GM21717 (cell line): Measurements from ENCODE around the gene ISG20.

Experiments used
- ATAC-seq: cut with Tn5 transposase; IDR thresholded peaks from one replicate; pipeline ENCODE4 v1.9.1; 2021; ENCODE audit warnings: mild to moderate bottlenecking, moderate library complexity; ENCODE audit not compliant: unreplicated experiment

The ISG20 gene

DNA sequence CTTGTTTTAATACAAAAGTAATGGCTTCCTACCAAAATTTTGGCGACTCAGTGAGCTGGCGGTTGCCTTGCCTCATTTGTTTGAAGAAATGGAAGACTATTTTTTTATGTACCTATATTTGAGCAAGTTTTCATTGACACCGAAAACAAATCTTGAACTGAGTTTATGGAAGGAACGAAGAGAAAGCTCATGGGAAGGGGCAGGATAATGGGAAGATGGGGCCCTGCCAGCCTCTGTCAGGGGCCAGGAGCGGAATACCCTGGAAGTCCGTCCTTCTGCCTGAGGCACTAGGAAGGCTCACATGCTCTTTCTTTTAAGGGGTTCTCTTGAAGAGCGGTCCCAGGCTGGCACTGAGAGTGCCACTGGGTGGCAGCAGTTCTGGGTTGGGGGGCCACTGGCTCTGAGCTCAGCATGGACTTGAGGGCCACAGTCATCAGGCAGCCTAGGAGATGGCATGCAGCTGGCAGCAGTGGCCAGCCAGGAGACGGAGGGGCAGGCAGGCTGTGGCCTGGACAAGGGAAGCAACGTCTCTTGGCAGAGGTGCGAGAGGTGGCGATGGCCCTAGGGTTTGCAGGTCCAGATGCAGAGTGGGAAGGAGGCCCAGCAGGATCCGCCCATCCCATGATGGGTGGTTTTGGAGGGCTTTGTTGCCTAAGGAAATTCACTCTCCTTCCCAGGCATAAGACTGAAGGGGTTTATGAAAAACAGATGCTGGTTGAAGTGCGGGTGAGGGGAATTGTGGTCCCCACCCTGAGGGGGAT, 41.6 kb downstream of the ISG20 start:
- no peak for ATAC-seq

DNA sequence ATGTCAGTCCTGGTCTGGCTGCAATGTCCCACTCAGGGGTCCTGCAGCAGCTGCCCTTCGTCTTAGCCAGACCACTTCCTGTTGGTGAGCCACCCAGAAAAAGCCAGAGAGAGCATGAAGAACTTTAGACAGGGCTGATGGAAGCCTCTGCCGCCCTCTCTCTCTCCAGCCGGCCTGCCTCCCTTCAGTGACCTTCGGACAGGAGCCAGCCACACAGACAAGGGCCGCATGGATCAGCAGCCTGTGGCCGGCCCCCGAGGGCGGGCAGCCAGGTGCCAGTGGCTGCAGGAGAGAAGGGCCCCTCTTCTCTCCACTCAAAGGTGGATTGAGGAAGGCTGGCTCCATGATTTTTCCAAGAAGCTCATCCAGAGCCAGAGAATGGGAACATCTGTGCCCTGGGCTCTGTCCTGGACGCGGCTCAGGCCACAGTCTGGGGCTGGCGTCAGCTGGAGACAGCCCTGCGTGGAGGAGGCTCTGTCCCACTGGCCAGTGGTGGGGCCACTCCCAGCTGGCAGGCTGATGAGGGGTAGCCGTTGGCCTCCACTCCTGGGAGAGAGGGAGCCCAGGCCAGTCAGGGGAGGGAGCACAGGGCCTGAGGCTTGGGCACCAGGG, 42.9 kb downstream of the ISG20 start:
- no peak for ATAC-seq

DNA sequence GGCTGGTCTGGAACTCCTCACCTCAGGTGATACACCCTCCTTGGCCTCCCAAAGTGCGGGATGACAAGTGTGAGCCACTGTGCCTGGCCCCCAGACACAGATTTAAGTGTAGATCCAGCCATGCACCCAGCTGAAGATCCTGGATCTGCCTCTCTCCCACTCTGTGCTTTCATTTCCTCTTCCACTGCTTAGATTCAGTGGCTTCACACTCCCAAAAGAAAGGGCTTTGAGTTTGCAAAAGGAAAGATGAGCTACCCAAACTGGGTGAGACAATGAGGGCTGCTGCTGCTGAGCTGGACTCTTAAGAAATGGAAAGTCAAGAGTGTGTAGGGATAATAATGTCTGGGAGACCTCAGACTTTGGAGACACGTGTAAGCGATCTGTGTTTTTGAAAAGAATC, 45.5 kb downstream of the ISG20 start:
- no peak for ATAC-seq

DNA sequence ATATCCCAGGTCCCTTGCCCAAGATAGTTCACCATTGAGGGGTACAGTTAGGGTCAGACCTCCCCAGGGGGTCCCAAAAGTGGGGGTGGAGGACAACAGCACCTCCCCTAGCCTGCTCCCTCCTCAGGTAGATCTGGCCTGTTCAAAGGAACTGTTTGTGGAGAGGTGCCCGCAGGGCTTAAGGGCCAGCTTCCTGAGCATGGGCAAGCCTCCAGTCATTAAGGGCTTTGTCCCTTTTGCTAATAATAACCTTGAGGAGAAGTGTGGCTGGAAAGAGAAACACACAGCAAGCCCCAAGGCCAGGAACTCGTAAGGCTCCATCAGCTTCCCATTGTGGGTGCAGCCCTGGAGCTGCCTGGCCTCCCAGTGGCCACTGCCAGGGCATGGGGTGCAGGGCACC, 47.4 kb downstream of the ISG20 start:
- ATAC-seq = no peak

DNA sequence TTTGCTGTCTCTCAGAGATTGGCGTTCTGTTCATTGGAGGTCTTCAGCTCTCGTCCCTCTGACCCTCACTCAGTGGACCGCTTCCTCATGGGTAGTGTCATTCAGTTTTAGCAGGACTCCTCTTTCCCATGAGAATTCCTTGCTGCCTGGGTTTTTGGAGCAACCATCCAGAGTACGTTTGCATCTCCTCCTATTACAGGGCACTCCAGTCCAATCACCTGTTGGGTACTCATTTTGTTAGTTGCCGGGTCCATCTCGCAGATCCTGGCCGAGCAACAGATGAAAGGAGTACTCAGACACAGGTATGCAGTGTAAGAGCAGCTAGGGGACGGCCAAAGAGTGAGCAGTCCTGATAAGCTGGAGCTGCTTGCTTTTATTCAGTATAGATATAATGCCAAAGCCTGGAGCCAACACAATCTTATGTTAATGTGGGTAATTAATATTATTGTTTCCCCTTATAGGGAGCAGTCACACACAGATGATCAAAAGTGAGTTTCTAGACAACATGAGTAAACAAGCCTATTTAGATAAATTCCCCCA, 49.6 kb downstream of the ISG20 start:
- ATAC-seq = no peak

DNA sequence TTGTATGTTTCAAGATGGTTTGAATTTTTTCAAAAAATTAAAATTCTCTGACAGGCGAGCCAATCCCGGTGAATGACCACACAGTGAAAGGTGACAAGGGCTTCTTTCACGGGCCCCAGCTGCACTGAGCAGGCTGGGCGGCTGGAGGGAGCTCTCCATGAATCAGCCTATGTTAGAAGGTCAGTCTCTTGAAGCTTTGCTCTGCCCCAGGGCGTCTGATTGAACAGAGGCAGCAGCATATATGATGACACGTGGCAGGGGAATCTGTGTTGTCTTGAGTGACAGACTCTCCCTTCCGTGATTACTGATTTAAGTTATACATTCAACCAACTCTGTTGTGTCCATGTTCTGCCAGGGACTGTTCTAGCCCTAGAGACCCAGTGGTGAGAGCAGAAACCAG, 51.5 kb downstream of the ISG20 start:
- no peak for ATAC-seq

DNA sequence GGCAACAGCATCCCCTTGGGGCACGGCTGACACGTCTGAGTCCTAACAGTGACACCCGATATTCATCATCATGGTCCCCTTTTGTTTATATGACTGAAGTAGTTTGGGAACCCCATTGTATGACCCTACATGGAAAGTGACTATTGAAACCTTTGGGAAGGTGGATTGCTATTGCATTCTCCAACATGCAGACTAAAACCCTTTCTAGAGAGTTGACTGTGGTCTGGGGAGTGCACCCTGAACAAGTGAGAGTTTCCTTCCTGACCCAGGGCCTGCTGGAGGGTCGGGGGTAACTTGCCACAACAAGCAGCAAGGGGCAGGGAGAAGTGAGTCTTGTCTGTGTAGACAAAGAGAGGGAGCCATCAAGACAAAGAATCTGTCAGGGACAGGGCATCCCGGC, 54.4 kb downstream of the ISG20 start:
- no peak for ATAC-seq

DNA sequence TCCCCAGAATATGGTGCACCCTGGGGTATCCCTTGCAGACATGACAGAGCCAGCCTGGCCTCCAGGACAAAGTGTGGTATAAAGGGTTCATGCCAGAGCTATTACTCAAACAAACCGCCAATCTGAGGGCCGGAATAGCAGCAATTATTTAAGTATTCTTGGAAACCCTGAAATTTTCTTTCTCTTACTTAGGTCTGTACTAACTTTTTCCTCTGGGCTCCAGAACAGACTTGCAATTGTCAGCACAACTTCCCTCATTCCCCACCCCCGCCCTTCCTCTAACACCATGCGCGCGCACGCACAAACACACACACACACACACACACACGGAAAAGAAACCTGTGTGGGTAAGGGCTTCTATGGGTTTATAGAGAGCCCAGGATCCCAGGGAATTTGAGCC, 56.3 kb downstream of the ISG20 start:
- ATAC-seq = no peak

DNA sequence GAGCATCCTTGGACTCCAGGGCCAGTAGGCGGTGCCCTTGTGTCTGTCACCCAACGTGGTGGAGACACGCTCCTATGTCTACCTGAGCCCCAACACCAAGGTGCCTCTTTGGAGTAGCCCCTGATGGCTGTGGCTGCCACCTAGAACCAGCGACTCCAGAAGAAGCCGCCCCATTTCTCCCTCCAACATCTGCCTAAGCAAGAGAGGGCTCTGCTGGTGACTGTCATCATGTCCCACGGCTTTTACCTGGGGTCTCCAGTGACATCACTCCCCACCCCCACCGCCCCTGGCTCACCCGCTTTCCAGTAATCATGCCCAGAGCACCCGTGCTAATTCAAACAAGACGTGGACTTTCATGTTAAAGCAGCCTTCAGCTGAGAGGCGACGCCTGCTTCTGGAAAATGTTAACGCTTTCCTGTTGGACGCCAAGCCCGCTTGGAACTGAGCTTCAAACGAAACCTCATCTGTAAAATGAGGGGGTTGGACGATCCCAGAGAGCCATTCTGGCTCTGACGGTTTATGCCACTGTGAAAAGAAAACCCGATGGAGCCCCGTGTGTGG, 57.0 kb downstream of the ISG20 start:
- no peak for ATAC-seq

DNA sequence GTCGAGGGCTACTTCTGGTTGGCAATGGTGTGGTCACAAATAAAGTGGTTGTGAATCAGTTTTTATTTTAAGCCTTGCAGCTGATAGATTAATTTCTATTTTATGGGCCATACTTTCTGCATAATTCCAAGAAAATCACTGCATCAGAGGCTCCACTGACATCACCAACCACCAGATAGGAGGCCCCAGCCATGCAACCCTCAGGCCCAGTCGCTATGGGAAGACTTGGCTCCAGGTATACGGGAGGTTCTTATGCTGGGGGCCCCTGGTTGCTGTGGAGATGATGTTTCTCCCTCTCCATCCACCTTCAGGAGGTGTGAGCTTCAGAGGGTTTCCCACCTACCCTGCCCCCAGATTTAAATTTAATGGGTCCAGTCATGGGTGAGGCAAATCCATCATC, 57.4 kb downstream of the ISG20 start:
- ATAC-seq = no peak

DNA sequence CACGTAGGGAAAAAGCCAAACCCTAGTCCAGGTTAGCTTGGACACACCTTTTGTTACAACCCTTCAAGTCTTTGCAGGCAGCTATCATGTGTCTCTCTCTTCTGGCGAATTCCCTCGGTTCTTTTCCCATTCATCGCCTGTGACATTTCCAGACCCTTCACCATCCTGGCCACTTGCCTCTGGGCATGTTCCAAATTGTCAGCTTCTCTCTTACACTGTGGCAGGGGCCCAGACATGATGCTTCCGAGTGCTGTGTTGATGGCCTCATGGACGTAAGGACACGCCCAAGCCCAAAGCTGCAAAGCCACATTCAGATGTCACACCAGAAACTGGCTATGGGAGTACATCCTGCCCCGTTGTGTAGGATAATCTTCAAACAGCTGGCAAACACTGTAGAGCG, 58.5 kb downstream of the ISG20 start:
- ATAC-seq = no peak

DNA sequence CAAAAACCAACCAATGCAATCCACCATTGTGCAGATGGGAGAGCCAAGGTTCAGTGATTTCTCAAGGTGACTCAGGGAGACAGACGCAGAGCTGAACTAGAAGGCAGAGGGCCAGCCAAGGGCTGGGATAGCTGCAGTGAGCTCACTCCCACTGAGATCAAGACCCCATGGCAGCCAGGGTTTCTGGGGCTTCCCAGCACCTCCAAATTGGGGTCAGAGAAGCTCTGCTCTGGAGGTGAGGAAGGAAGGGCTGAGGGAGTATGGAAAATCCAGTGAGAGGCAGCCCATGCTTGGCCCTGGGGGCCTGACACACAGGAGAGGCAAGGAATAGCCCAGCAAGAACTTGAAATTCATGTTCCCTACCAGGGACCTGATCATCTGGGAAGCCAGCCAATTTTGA, 61.0 kb downstream of the ISG20 start:
- ATAC-seq = no peak

DNA sequence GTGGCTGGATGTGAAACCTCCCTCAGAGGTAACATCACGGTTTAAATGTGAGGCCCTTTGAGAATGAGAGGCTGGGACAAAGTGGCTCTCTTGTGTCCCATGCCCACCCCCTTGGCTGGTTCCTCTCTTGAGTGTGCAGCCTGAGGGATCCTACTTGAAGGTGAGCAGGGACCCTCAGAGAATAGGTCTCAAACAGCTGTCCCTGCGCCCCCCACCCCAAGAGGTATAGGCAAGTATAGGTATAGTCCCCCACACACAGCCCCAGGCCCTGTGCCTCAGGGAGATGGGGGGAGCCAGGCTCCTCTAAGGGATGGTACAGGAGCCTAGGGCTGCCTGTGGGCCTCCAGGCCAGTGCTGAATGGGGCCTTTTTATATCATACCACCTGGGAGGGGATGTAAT, 61.9 kb downstream of the ISG20 start:
- no peak for ATAC-seq

DNA sequence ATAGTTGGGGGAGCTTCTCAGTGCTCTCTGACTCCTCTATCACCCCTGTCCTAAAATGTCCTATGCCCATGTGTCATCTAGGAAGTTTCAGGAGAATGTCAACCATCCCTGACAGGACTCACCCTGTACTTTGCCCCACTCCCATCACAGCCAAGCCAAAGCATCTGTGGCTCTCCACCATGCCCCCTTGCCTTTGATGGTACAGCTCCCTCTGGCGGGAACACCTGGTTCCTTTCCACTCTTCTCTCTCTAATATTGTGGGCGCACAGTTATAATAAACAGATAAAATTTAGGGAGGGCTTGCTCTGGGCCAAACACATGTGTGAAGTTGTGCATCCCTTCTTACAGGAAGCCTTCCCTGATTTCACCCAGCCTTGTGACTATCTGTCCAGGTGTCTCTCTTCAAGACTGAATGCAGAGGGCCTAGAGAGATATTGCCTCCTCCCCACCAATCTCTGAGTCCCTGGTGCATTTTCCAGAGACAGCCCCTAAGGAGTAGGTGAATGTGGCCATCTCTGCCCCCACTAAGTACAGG, 62.8 kb downstream of the ISG20 start:
- ATAC-seq = no peak

DNA sequence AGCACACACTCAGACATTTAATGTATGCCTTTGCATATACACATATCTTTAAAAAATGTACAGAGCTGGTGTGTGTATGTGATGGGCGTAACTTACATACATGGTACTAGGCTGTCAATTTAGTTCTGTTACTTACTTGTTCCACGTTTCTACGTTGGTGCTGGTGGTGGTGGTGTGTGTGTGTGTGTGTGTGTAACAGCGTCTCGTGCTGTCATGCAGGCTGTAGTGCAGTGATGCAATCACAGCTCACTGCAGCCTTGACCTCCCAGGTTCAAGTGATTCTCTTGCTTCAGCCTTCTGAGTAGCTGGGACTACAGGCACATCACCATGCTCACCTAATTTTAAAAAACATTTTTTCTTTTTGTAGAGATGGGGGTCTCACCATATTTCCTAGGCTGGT, 64.2 kb downstream of the ISG20 start:
- no peak for ATAC-seq

DNA sequence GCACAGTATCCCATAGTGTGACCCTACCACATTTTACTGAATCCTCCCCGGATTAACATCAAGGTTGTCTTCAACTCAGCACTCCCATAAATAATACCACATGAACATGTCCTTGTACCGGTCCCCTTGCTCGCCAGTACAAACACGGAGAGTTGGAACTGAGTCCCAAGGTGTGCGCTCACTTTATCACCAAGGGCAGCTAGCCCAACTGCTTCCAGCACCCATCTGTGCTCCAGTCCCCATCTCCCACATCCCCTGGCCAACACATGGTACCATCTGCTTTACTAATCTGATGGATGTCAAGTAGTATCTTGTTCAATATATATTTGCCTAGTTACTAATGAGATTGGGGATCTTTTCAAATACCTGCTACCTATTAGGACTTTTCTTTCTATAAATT, 64.7 kb downstream of the ISG20 start:
- ATAC-seq = no peak

DNA sequence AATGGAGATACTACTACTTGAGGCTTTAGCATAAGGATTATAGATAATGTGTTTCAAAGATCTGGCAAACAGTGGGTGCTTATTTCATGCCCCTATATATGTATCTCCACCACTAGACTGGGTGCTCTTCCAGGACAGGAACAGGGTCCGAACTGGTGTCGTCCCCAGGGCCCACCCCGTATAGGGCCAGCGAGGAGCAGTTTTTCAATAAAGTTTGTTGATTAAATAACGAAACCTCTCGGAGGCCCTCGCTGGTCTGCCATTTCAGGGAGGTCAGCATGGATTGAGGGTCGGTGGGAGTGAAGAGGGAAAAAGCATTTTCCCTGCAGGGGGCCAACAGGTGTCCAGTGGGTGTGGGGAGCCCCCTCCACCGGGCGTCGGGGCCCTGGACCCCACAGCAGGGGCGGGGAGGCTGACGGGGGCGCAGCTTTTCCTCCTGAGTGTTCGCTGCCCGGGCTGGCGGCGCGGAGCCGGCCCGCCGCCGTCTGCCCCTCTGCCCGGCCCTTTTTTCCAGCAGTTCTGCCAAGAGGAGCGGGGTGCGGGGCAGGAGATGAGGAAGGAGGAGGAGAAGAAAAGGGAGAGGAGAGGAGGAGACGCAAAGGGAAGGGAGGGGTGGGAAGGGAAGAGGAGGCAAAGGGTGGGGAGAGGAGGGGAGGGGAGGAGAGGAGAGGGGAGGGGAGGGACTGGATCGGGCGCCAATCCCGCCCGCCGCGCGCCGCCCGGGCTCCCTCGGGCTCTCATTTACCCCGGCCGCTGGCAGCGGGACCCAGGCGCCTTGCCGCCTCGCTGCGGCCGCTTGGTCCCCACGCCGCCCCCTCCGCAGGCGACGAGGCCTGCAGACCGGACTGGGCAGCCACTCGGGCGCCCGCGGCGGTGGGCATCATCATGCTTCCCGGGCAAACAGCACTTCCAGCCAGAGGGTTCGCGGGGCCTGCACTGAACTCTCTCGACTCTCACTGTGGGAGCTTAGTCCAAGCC, 66.3 kb downstream of the ISG20 start:
- no peak for ATAC-seq

DNA sequence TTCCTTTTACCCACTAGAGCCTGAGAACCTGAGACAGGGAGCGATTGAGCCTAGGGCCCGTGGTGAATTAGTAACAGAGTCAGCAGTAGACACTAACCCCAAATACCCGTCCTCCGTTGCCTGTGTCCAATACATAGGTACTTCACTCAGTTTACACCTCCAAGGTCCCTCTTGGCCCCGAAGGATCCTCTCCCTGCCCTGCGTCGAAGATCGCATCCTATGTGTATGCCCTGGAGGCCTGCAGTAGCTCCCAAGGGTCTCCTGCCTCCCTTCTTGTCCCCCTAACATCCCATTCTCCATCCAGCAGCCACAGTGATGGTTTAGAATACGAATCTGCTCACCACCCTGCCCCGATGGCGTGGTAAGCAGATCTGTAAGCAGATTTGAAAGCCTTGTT, 67.0 kb downstream of the ISG20 start:
- no peak for ATAC-seq
